HL-60 (cell line): ENCODE measurements around the gene ZBTB47.

Experiments
- DNase-seq, 2 experiments: peaks; one replicate each; pipeline ENCODE4 v3.0.0-alpha.2; 2010 to 2020; ENCODE audit warnings: low read depth in 1 of 2, low spot score in 1 of 2
- H3K27ac ChIP-seq: fragments of 250-450 bp; sonication (Bioruptor Pico); replicated peaks from 2 replicates; pipeline ENCODE4 v1.5.1; 2020; ENCODE audit warnings: mild to moderate bottlenecking, moderate library complexity
- H3K27me3 ChIP-seq: fragments of 250-450 bp; sonication (Bioruptor Pico); 2 replicates; pipeline ENCODE4 v1.5.1; 2021; ENCODE audit warnings: mild to moderate bottlenecking, moderate library complexity; ENCODE audit not compliant: insufficient read depth, poor library complexity, severe bottlenecking
- H3K4me3 ChIP-seq: replicated peaks from 2 replicates; pipeline ENCODE4 v1.5.1; 2011; ENCODE audit warnings: mild to moderate bottlenecking, control low read depth, low read length; ENCODE audit not compliant: insufficient read depth
- CTCF ChIP-seq: IDR thresholded peaks from one replicate; pipeline ENCODE4 v1.5.1; 2011; ENCODE audit warnings: low read length, control low read depth, inconsistent platforms; ENCODE audit not compliant: insufficient read depth
- GABPA ChIP-seq: IDR thresholded peaks from 2 replicates; pipeline ENCODE4 v1.6.1; 2012; ENCODE audit warnings: low read depth
- POLR2AphosphoS5 ChIP-seq: IDR thresholded peaks from 2 replicates; pipeline ENCODE4 v1.6.1; 2012; ENCODE audit warnings: low read depth
- SPI1 ChIP-seq: IDR thresholded peaks from 2 replicates; pipeline ENCODE4 v1.6.1; 2012; ENCODE audit warnings: low read depth, mild to moderate bottlenecking, borderline replicate concordance
- TF ChIP-seq, protein P1 (sequence below): IDR thresholded peaks from 2 replicates; pipeline ENCODE4 v1.6.1; 2012; ENCODE audit warnings: low read depth; ENCODE audit not compliant: insufficient replicate concordance

ZBTB47 gene

GRCh38 chr3:42640771-42641370, 12.6 kb upstream of the ZBTB47 start:
- no peak for TF ChIP-seq CTCF
- TF ChIP-seq, protein P1, sequence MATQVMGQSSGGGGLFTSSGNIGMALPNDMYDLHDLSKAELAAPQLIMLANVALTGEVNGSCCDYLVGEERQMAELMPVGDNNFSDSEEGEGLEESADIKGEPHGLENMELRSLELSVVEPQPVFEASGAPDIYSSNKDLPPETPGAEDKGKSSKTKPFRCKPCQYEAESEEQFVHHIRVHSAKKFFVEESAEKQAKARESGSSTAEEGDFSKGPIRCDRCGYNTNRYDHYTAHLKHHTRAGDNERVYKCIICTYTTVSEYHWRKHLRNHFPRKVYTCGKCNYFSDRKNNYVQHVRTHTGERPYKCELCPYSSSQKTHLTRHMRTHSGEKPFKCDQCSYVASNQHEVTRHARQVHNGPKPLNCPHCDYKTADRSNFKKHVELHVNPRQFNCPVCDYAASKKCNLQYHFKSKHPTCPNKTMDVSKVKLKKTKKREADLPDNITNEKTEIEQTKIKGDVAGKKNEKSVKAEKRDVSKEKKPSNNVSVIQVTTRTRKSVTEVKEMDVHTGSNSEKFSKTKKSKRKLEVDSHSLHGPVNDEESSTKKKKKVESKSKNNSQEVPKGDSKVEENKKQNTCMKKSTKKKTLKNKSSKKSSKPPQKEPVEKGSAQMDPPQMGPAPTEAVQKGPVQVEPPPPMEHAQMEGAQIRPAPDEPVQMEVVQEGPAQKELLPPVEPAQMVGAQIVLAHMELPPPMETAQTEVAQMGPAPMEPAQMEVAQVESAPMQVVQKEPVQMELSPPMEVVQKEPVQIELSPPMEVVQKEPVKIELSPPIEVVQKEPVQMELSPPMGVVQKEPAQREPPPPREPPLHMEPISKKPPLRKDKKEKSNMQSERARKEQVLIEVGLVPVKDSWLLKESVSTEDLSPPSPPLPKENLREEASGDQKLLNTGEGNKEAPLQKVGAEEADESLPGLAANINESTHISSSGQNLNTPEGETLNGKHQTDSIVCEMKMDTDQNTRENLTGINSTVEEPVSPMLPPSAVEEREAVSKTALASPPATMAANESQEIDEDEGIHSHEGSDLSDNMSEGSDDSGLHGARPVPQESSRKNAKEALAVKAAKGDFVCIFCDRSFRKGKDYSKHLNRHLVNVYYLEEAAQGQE = no peak
- TF ChIP-seq SPI1 = no peak
- TF ChIP-seq POLR2AphosphoS5 = no peak
- TF ChIP-seq GABPA = no peak
- no peaks in the 10 kb centered on the region for H3K27me3 ChIP-seq
- DNase-seq = no peak

GRCh38 chr3:42647821-42648459, 5.6 kb upstream of the ZBTB47 start:
- Histone ChIP-seq H3K27ac (peak overlapping the region; percentile 52), H3K4me3 (no peak overlapping the region), H3K27me3 (no peaks in the 10 kb centered on the region)
- TF ChIP-seq POLR2AphosphoS5 (no peak), GABPA (no peak), CTCF (no peak), SPI1 (no peak)
- TF ChIP-seq, protein P1 = no peak
- DNase-seq = no peak

More at GRCh38 chr3:42640771-42641370, 12.6 kb upstream of the ZBTB47 start:
- Histone ChIP-seq H3K27ac (no peak overlapping the region), H3K4me3 (no peak overlapping the region)

- no peak overlapping the region for H3K27ac ChIP-seq
- no peaks in the 10 kb centered on the region for H3K27me3 ChIP-seq
- H3K4me3 ChIP-seq = no peak overlapping the region
- DNase-seq = no peak
- TF ChIP-seq GABPA = no peak
- TF ChIP-seq POLR2AphosphoS5 = no peak
- TF ChIP-seq, protein P1 = no peak
- no peak for TF ChIP-seq SPI1
- no peak for TF ChIP-seq CTCF
Observed at GRCh38 chr3:42649006-42649405, 4.5 kb upstream of the ZBTB47 start.
